ENCODE measurements around the gene PSMD9.

The PSMD9 gene

GRCh38 chr12:121898287-121898686 is 9.7 kb downstream of the PSMD9 start:
- no peak for TF ChIP-seq CTCF (IDR thresholded peaks at IDR 0.05; ENCODE audit: low read depth, low read length)
- H3K4me3 ChIP-seq (ENCODE audit: low read depth, low read length), result no peak overlapping the region

GRCh38 chr12:121899590-121899989 is 11.0 kb downstream of the PSMD9 start:
- no peak for TF ChIP-seq CTCF (IDR thresholded peaks at IDR 0.05; ENCODE audit: low read depth, low read length)
- H3K4me3 ChIP-seq (ENCODE audit: low read depth, low read length), result no peak overlapping the region

GRCh38 chr12:121903202-121903601 is 14.6 kb downstream of the PSMD9 start:
- no peak for TF ChIP-seq CTCF (IDR thresholded peaks at IDR 0.05; ENCODE audit: low read depth, low read length)
- no peak overlapping the region for H3K4me3 ChIP-seq (ENCODE audit: low read depth, low read length)

- H3K4me3 ChIP-seq (ENCODE audit: low read depth, low read length), result no peak overlapping the region
- TF ChIP-seq CTCF (IDR thresholded peaks at IDR 0.05; ENCODE audit: low read depth, low read length), result no peak
Observed at GRCh38 chr12:121905746-121906145, 17.2 kb downstream of the PSMD9 start.

GRCh38 chr12:121908702-121909101 is 20.1 kb downstream of the PSMD9 start:
- TF ChIP-seq CTCF (IDR thresholded peaks at IDR 0.05; ENCODE audit: low read depth, low read length), result no peak
- H3K4me3 ChIP-seq (ENCODE audit: low read depth, low read length), result no peak overlapping the region

- TF ChIP-seq CTCF (IDR thresholded peaks at IDR 0.05; ENCODE audit: low read depth, low read length), result no peak
- H3K4me3 ChIP-seq (ENCODE audit: low read depth, low read length), result no peak overlapping the region
Observed at GRCh38 chr12:121911824-121912585, 23.4 kb downstream of the PSMD9 start.

GRCh38 chr12:121915841-121916321 is 27.3 kb downstream of the PSMD9 start:
- no peak overlapping the region for H3K4me3 ChIP-seq (ENCODE audit: low read depth, low read length)
- TF ChIP-seq CTCF (IDR thresholded peaks at IDR 0.05; ENCODE audit: low read depth, low read length), result no peak

All from WI38 (cell line).